ENCODE data around the gene DNAH2. TPM values are rescaled to one million over a fixed set of nuclear protein-coding genes. Genes with fewer than 3 reads are reported as not detected.

The DNAH2 gene
- total RNA-seq, 2 donors from 2014 or later, result under 0.01 TPM; not detected in 1

DNA sequence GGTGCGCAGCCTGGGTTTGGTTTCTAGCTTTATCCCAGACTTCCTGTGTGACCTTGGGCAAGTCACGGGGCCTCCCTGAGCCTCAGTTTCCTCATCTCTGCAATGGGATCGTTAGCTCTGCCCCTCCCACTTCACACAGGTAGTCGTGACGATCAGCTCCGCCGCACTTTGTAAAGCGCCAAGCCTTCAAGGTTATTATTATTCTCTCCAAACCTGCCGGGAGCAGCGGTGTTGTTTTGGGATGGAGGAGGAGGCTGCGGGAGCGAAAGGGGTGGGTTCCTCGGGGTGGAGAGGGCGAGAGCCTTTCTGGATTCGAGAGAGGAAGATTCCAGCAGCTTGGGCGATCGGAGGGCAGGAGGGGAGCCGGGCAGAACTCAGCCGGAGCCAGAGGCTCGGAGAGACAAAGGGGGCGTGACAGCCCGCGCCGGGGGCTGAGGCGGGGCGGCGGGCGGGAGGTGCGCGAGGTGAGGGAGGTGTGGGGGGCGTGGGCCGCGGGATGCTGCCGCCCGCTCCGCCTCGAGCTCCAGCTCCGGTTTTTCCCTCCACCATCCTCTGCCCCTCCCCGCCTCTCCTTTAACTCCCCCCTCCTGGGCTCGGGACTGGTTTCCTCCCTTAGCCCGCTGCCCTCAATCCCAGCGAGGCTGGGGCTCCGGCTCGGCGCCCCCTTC is 12.8 kb upstream of the DNAH2 start, which contains the start of gene EFNB3:
Gene EFNB3 (plus strand): TSS at position 602 of the 668 bp plus-strand sequence. CDS start 397 bp downstream, outside the sequence.
- peak within 1 kb of the TSS; percentile 52 for H3K4me3 ChIP-seq
- H3K9me3 ChIP-seq, result no peaks in the 10 kb centered on the region
- peaks cover 7 to 15% of the 10 kb centered on the region in 2 donors for H3K4me1 ChIP-seq (ENCODE audit: control insufficient read depth in 1 of 2, low read depth in 2 of 2)
- H3K27ac ChIP-seq, result no peak within 1 kb of the TSS
- peaks cover 8% of the 10 kb centered on the region for H3K27me3 ChIP-seq (replicated peaks; ENCODE audit: insufficient read depth)
- TF ChIP-seq, protein P1, sequence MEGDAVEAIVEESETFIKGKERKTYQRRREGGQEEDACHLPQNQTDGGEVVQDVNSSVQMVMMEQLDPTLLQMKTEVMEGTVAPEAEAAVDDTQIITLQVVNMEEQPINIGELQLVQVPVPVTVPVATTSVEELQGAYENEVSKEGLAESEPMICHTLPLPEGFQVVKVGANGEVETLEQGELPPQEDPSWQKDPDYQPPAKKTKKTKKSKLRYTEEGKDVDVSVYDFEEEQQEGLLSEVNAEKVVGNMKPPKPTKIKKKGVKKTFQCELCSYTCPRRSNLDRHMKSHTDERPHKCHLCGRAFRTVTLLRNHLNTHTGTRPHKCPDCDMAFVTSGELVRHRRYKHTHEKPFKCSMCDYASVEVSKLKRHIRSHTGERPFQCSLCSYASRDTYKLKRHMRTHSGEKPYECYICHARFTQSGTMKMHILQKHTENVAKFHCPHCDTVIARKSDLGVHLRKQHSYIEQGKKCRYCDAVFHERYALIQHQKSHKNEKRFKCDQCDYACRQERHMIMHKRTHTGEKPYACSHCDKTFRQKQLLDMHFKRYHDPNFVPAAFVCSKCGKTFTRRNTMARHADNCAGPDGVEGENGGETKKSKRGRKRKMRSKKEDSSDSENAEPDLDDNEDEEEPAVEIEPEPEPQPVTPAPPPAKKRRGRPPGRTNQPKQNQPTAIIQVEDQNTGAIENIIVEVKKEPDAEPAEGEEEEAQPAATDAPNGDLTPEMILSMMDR (IDR thresholded peaks at IDR 0.05), result no peak
- DNase-seq (ENCODE audit: low spot score) (no peak), ATAC-seq (ENCODE audit: insufficient number of reproducible peaks, low FRiP score, low read depth) (no peak)
- peaks cover 5% of the 10 kb centered on the region for H3K36me3 ChIP-seq

DNA sequence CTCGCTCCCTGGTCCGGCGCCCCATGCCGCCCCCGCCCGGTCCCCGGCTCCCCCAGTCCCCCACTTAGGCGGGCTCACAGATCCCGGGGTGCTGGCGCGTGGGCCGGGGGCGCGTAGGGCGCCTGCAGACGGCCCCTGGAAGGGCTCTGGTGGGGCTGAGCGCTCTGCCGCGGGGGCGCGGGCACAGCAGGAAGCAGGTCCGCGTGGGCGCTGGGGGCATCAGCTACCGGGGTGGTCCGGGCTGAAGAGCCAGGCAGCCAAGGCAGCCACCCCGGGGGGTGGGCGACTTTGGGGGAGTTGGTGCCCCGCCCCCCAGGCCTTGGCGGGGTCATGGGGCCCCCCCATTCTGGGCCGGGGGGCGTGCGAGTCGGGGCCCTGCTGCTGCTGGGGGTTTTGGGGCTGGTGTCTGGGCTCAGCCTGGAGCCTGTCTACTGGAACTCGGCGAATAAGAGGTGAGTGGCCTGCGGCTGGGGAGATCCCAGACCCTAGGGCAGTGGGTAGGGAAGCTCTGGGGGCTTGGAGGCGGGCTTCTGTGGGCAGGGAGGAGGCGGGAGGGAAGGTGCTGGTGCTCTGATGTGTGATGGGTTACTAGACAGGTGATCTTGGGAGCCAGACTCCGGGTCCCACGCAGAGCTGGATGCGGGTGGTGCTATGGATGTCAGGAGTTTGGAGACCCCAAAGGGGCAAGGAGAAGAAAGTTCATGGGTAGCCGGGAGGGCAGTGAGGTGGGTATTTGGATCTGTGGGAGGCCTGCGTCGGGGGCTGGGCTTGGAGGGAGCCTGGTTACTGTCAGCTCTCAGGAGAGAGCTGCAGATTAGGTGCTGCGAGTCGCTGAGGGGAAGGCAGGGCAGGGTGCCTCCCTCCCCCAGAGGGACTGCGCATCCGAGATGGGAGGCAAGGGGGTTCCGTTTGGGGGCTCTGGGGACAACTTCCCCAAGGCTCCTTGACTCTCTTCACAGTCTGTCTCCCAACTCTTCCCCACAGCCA is 12.0 kb upstream of the DNAH2 start:
- ATAC-seq (ENCODE audit: insufficient number of reproducible peaks, low FRiP score, low read depth) (no peak), DNase-seq (ENCODE audit: low spot score) (no peak)
- peak overlapping the region; percentile 52 for H3K4me3 ChIP-seq
- no peak overlapping the region for H3K27ac ChIP-seq
- TF ChIP-seq, protein P1 (IDR thresholded peaks at IDR 0.05), result no peak
- H3K4me1 ChIP-seq (ENCODE audit: control insufficient read depth in 1 of 2, low read depth in 2 of 2), result peaks cover 7 to 15% of the 10 kb centered on the region in 2 donors
- H3K27me3 ChIP-seq (replicated peaks; ENCODE audit: insufficient read depth), result peaks cover 8% of the 10 kb centered on the region
- H3K36me3 ChIP-seq, result peaks cover 5% of the 10 kb centered on the region
- H3K9me3 ChIP-seq, result no peaks in the 10 kb centered on the region

DNA sequence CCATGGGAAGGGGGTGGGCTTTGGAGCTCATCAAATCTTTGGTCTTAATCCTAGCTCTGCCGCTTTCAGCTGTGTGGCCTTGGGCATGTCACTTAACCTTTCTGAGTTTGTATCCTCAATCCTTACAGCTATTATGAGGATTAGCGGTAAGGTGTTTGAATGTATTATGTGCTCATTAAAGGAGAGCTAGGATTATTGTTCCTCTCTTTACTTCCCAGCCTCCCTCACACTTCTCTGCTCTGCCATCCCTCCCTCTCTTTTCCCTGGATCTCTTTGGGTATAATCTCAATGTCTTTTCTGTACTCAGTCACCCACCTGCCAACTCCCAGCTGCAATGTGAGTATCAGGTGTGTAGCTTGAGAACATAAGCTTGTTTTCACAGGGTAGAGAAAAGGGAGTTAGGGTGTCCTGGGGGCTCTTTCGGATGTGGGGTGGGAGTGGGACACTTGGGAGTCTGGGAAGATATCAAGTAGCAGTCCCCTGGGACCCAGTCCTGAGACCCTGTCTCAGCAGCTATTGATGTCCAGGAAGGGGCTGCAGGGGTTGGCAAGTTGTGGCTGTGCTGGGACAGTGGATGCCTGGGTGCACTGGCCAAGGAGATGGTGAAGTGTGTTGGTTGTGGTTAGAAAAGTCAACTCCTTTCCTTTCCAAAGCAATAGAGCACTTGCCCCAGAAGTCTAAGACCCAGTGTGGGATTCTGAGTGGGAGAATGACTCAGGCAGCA is 10.8 kb upstream of the DNAH2 start:
- Histone ChIP-seq H3K9me3 (no peaks in the 10 kb centered on the region), H3K27me3 (replicated peaks; ENCODE audit: insufficient read depth) (peaks cover 8% of the 10 kb centered on the region), H3K4me3 (no peak overlapping the region), H3K4me1 (ENCODE audit: control insufficient read depth in 1 of 2, low read depth in 2 of 2) (peaks cover 7 to 15% of the 10 kb centered on the region in 2 donors), H3K27ac (no peak overlapping the region), H3K36me3 (peaks cover under 1% of the 10 kb centered on the region)
- DNase-seq (ENCODE audit: low spot score) (no peak), ATAC-seq (ENCODE audit: insufficient number of reproducible peaks, low FRiP score, low read depth) (no peak)
- TF ChIP-seq, protein P1 (IDR thresholded peaks at IDR 0.05), result no peak

DNA sequence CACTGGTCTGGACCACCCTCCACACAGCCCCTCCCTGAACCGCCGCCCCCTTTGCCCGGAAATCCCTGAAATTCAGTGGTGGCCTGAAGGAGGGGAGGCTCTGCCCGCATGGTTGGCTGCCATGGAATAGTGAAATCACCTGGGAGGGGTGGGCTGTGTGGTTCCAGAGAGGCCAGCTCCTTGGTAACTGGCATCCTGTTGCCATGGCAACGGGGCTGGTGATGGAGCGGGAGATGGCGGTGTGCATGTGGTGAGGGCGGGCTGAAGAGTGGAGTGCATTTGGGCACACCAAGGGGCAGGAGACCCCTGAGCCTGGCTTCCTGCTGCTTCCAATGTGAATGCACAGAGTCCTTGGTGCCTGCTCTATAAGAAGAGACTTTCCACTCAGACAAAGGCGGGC is 10.1 kb upstream of the DNAH2 start:
- peaks cover 8% of the 10 kb centered on the region for H3K27me3 ChIP-seq (replicated peaks; ENCODE audit: insufficient read depth)
- DNase-seq (ENCODE audit: low spot score) (no peak), ATAC-seq (ENCODE audit: insufficient number of reproducible peaks, low FRiP score, low read depth) (no peak)
- H3K36me3 ChIP-seq, result no peaks in the 10 kb centered on the region
- no peak overlapping the region for H3K27ac ChIP-seq
- peaks cover 7 to 15% of the 10 kb centered on the region in 2 donors for H3K4me1 ChIP-seq (ENCODE audit: control insufficient read depth in 1 of 2, low read depth in 2 of 2)
- TF ChIP-seq, protein P1 (IDR thresholded peaks at IDR 0.05), result no peak
- no peaks in the 10 kb centered on the region for H3K9me3 ChIP-seq
- H3K4me3 ChIP-seq, result no peak overlapping the region

All from thoracic aorta (tissue), 2 donors.